ENCODE measurements around the gene ENPP1. TPM values are rescaled to one million over a fixed set of nuclear protein-coding genes. Genes with fewer than 3 reads are reported as not detected.

The ENPP1 gene
- total RNA-seq, 6 donors from 2014 or later = 0.89 to 2.4 (median 1.5) TPM

DNA sequence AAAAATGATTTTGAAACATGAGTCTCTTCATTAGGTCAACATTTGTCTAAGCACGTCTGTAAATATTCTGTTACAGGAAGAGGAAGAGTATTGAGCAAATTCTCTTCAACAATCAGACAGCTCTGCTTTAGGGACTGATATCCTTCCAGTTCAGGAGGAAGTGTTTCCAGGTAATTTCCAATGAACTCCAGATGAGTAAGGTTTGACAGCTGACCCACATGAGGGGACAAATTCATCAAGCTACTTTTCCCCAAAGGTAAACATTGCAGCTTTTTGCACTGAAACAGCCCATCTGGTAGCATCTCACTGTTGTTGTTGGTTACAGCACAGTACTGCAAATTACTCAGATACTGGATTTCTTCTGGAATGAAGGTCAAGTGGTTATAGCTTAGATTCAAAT, 18.1 kb downstream of the ENPP1 start:
- Histone ChIP-seq H3K9me3 (no peaks in the 10 kb centered on the region), H3K36me3 (no peaks in the 10 kb centered on the region), H3K27ac (no peak overlapping the region), H3K4me1 (no peaks in the 10 kb centered on the region), H3K27me3 (no peaks in the 10 kb centered on the region), H3K4me3 (no peak overlapping the region)
- 6 to 21% methylated on average over 1 of the region's 1 CpG for WGBS, 2 donors
- DNase-seq (no peak), ATAC-seq (ENCODE audit: low FRiP score in 2 of 2) (no peak)
- TF ChIP-seq EP300 (IDR thresholded peaks at IDR 0.05) (no peak), POLR2A (IDR thresholded peaks at IDR 0.05) (no peak)
- TF ChIP-seq, protein P1, sequence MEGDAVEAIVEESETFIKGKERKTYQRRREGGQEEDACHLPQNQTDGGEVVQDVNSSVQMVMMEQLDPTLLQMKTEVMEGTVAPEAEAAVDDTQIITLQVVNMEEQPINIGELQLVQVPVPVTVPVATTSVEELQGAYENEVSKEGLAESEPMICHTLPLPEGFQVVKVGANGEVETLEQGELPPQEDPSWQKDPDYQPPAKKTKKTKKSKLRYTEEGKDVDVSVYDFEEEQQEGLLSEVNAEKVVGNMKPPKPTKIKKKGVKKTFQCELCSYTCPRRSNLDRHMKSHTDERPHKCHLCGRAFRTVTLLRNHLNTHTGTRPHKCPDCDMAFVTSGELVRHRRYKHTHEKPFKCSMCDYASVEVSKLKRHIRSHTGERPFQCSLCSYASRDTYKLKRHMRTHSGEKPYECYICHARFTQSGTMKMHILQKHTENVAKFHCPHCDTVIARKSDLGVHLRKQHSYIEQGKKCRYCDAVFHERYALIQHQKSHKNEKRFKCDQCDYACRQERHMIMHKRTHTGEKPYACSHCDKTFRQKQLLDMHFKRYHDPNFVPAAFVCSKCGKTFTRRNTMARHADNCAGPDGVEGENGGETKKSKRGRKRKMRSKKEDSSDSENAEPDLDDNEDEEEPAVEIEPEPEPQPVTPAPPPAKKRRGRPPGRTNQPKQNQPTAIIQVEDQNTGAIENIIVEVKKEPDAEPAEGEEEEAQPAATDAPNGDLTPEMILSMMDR (IDR thresholded peaks at IDR 0.05) = no peak

DNA sequence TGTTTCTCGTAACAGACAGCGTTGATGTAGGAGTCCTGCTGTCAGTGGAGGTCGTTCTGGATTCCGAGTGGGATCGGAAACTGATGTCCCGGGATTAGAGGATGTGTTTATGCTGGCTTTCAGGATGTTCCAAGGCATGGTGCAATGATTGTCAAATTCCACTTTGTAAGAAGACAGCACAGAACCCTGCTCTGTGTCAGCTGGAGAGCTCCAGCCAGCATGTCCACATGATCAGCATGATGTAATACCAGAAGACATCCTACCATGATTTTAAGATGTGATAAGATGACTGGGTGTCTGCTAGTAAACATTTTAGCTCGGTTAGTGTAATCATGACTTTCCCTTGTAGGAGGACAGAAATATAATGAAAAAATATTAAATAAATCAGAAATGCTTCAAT, 20.3 kb downstream of the ENPP1 start:
- ATAC-seq (ENCODE audit: low FRiP score in 2 of 2) = peak in 1 of 2 donors; percentile 29
- Histone ChIP-seq H3K4me3 (no peak overlapping the region), H3K36me3 (no peaks in the 10 kb centered on the region), H3K27ac (no peak overlapping the region), H3K9me3 (no peaks in the 10 kb centered on the region), H3K4me1 (no peaks in the 10 kb centered on the region), H3K27me3 (no peaks in the 10 kb centered on the region)
- TF ChIP-seq EP300 (IDR thresholded peaks at IDR 0.05) = no peak
- no peak for TF ChIP-seq POLR2AphosphoS5 (IDR thresholded peaks at IDR 0.05)
- TF ChIP-seq, protein P1 (IDR thresholded peaks at IDR 0.05) = no peak
- TF ChIP-seq POLR2A (IDR thresholded peaks at IDR 0.05) = no peak
- DNase-seq = no peak
- WGBS, 2 donors = 90 to 91% methylated on average over 7 of the region's 7 CpGs

DNA sequence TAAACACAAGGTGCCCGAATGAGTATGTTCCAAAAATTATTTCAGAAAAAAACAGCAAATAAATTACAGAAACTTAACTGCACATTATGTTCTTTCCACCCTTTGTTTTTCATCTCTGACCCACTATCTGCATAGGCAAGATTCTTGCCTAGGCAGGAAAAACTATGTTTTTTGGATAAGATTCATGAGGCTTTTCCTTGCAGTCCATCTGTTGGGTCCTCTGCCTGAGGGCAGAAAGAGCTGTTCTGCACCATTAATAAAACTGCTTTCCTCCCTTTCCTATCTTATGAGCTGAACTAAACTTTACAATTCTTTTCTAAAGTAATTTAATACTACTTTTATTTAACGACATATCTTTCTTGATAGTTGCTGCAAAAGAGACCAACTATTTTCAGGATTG, 21.1 kb downstream of the ENPP1 start:
- no peak overlapping the region for H3K27ac ChIP-seq
- TF ChIP-seq POLR2AphosphoS5 (IDR thresholded peaks at IDR 0.05) (no peak), POLR2A (IDR thresholded peaks at IDR 0.05) (no peak), EP300 (IDR thresholded peaks at IDR 0.05) (no peak)
- TF ChIP-seq, protein P1 (IDR thresholded peaks at IDR 0.05) = no peak
- no peaks in the 10 kb centered on the region for H3K4me1 ChIP-seq
- ATAC-seq (ENCODE audit: low FRiP score in 2 of 2) (no peak), DNase-seq (no peak)
- H3K27me3 ChIP-seq = no peaks in the 10 kb centered on the region
- no peak overlapping the region for H3K4me3 ChIP-seq
- WGBS, 2 donors = 84 to 85% methylated on average over 2 of the region's 2 CpGs
- H3K9me3 ChIP-seq = no peaks in the 10 kb centered on the region
- H3K36me3 ChIP-seq = no peaks in the 10 kb centered on the region

DNA sequence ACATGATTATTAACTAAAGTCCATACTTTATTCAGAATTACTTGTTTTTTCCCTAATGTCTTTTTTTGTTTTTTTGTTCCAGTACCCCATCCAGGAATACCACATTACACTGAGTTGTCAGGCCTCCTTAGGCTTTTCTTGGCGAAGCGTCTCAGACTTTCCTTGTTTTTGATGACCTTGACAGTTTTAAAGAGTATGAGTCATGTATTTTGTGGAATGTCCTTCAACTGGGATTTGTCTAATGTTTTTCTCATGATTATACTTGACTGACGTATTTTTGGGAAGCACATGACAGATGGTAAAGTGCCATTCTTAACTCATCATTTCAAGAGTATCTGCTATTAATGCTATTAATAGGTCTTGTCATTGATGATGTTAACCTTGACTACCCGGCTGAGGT, 23.6 kb downstream of the ENPP1 start:
- Histone ChIP-seq H3K9me3 (no peaks in the 10 kb centered on the region), H3K4me1 (no peaks in the 10 kb centered on the region), H3K27ac (no peak overlapping the region), H3K27me3 (no peaks in the 10 kb centered on the region), H3K4me3 (no peak overlapping the region), H3K36me3 (no peaks in the 10 kb centered on the region)
- DNase-seq (no peak), ATAC-seq (ENCODE audit: low FRiP score in 2 of 2) (no peak)
- 75 to 81% methylated on average over 4 of the region's 4 CpGs for WGBS, 2 donors
- no peak for TF ChIP-seq EP300 (IDR thresholded peaks at IDR 0.05)
- TF ChIP-seq, protein P1 (IDR thresholded peaks at IDR 0.05) = no peak
- TF ChIP-seq POLR2AphosphoS5 (IDR thresholded peaks at IDR 0.05) = no peak
- no peak for TF ChIP-seq POLR2A (IDR thresholded peaks at IDR 0.05)

DNA sequence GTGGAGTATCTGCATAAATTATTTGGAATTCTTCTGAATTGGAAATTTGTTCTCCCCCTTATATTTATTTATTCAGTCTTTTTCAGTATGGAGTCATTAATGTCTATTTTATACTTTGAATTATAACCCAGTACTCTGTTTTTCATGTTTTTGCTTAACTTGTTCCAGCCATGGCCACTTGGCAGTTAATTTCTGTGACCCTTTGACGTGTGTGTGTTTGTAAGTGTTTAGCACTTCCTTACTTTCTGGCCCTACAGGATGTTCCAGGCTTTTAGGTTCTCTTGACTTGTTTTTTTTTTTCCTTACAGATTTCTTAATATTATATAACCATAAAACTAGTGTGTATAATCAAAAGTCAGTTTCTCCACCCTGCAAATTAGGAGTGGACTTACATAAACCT, 24.1 kb downstream of the ENPP1 start:
- 21 to 27% methylated on average over 1 of the region's 1 CpG for WGBS, 2 donors
- DNase-seq = no peak
- TF ChIP-seq POLR2A (IDR thresholded peaks at IDR 0.05) (no peak), EP300 (IDR thresholded peaks at IDR 0.05) (no peak), POLR2AphosphoS5 (IDR thresholded peaks at IDR 0.05) (no peak)
- TF ChIP-seq, protein P1 (IDR thresholded peaks at IDR 0.05) = no peak
- H3K4me1 ChIP-seq = no peaks in the 10 kb centered on the region
- no peak overlapping the region for H3K4me3 ChIP-seq
- no peak for ATAC-seq (ENCODE audit: low FRiP score in 2 of 2)
- no peaks in the 10 kb centered on the region for H3K9me3 ChIP-seq
- no peak overlapping the region for H3K27ac ChIP-seq
- H3K36me3 ChIP-seq = no peaks in the 10 kb centered on the region
- H3K27me3 ChIP-seq = no peaks in the 10 kb centered on the region

Measured in upper lobe of left lung (tissue), 6 donors.